Measurements from ENCODE around the gene IFI44. TPM values are rescaled to one million over a fixed set of nuclear protein-coding genes. Genes with fewer than 3 reads are reported as not detected.

IFI44 gene
- total and polyA plus RNA-seq, 2 donors (not counting 3 experiments of a cell fraction or from before 2014, with no cell fraction given) = 11.8 to 12.3 TPM

DNA sequence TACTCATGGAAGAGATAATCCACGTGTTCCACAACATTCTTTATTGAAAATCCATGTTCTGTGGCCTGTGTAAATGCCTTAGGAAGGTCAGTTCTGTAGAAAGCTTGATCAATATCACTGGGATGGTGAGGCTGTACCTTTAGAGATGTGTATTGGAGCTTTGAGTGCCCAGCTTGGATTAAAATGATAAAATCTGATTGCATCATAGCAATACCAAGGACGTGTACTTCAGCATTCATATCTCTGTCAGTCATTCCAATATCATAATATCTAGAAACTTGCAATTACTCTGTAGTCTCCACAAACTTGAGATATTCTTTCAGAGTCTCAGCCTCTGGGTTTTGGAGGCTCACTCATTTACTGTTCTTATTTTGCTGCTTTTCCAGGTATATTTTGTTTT is 31.6 kb downstream of the IFI44 start:
- H4K20me1 ChIP-seq (replicated peaks; ENCODE audit: control insufficient read depth, extremely low read depth, insufficient read depth, low read length) = no peaks in the 10 kb centered on the region
- FAIRE-seq (no peak), DNase-seq (ENCODE audit: low read depth, low spot score) (no peak)
- H3K9ac ChIP-seq (replicated peaks; ENCODE audit: extremely low read depth, insufficient read depth, low read length) = no peak overlapping the region
- intact Hi-C loops (cut with micrococcal nuclease) = no loop called here
- dilution Hi-C loops (cut with MboI; ENCODE audit: extremely low pct_ligation_motif_present, low sequenced_read_pairs) = no loop called here
- no peak overlapping the region for H3K4me2 ChIP-seq (ENCODE audit: insufficient read depth, low read length)
- H3K36me3 ChIP-seq (ENCODE audit: control insufficient read depth in 2 of 2, extremely low read depth in 1 of 2, insufficient read depth in 2 of 2, low read length in 2 of 2) = no peaks in the 10 kb centered on the region
- H3K27me3 ChIP-seq (ENCODE audit: control insufficient read depth in 2 of 2, insufficient read depth in 2 of 2, low read length in 2 of 2) = no peaks in the 10 kb centered on the region
- H3K4me1 ChIP-seq (ENCODE audit: control insufficient read depth, extremely low read depth, insufficient read depth, low read length) = no peaks in the 10 kb centered on the region
- no peaks in the 10 kb centered on the region for H3K9me3 ChIP-seq (replicated peaks; ENCODE audit: control insufficient read depth, insufficient read depth, low read length)
- H3K9me1 ChIP-seq (replicated peaks; ENCODE audit: control insufficient read depth, extremely low read depth, insufficient read depth, low read length) = no peaks in the 10 kb centered on the region
- CTCF ChIA-PET = interaction anchor here (0.5 to 3.1 kb wide), 4 partner anchors 24 to 271 kb away, joined by 3 to 16 read pairs (median 3); no protein-coding TSS in a partner anchor
- H3K4me3 ChIP-seq (replicated peaks in 1 of 3; ENCODE audit: insufficient read depth in 1 of 3, low read depth in 1 of 3, low read length in 3 of 3) = no peak overlapping the region
- no TSS peak for BruUV-seq (replicated peaks)
- no peak for TF ChIP-seq MYC (IDR thresholded peaks at IDR 0.05; ENCODE audit: low read depth, low read length)
- no peak for TF ChIP-seq GATA2 (IDR thresholded peaks at IDR 0.05; ENCODE audit: insufficient read depth, insufficient read length, low read depth, low read length)
- TF ChIP-seq POLR2A (IDR thresholded peaks at IDR 0.05; ENCODE audit: low read depth, low read length) = no peak
- no peak for TF ChIP-seq JUN (IDR thresholded peaks at IDR 0.05; ENCODE audit: borderline replicate concordance, insufficient read depth, insufficient read length, low read depth)
- no peak for TF ChIP-seq FOS (IDR thresholded peaks at IDR 0.05; ENCODE audit: borderline replicate concordance, insufficient read depth, low read length)
- TF ChIP-seq, protein P1, sequence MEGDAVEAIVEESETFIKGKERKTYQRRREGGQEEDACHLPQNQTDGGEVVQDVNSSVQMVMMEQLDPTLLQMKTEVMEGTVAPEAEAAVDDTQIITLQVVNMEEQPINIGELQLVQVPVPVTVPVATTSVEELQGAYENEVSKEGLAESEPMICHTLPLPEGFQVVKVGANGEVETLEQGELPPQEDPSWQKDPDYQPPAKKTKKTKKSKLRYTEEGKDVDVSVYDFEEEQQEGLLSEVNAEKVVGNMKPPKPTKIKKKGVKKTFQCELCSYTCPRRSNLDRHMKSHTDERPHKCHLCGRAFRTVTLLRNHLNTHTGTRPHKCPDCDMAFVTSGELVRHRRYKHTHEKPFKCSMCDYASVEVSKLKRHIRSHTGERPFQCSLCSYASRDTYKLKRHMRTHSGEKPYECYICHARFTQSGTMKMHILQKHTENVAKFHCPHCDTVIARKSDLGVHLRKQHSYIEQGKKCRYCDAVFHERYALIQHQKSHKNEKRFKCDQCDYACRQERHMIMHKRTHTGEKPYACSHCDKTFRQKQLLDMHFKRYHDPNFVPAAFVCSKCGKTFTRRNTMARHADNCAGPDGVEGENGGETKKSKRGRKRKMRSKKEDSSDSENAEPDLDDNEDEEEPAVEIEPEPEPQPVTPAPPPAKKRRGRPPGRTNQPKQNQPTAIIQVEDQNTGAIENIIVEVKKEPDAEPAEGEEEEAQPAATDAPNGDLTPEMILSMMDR (IDR thresholded peaks at IDR 0.05; ENCODE audit: extremely low read depth in 1 of 2, insufficient read depth in 1 of 2, low read depth in 1 of 2, low read length in 2 of 2) = no peak
- TF ChIP-seq, protein P2, sequence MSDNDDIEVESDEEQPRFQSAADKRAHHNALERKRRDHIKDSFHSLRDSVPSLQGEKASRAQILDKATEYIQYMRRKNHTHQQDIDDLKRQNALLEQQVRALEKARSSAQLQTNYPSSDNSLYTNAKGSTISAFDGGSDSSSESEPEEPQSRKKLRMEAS (IDR thresholded peaks at IDR 0.05; ENCODE audit: insufficient read depth, insufficient read length) = no peak
- no peak for TF ChIP-seq EZH2 (IDR thresholded peaks at IDR 0.05; ENCODE audit: borderline replicate concordance, low read depth, low read length, severe bottlenecking)
- TF ChIP-seq POLR2AphosphoS5 (IDR thresholded peaks at IDR 0.05; ENCODE audit: insufficient read depth, low read depth, low read length) = no peak
- POLR2A ChIA-PET = no interaction called here
- no peaks in the 10 kb centered on the region for H3K79me2 ChIP-seq (ENCODE audit: control insufficient read depth, insufficient read depth, low read length)
- no peak overlapping the region for H2AFZ ChIP-seq (ENCODE audit: low read depth, low read length)
- H3K27ac ChIP-seq (ENCODE audit: insufficient read depth, low read depth, low read length) = no peak overlapping the region

All from endothelial cell of umbilical vein (primary cell).